ENCODE results near the gene BNC2. TPM values are rescaled to one million over a fixed set of nuclear protein-coding genes. Genes with fewer than 3 reads are reported as not detected.
A peak's percentile ranks its signal among the peaks of the same experiment; 100 is the strongest.

Gene BNC2
- total RNA-seq, 1 donor from 2014 or later = 2.4 TPM

- Mint-ChIP-seq H3K27ac (peak overlapping the region; percentile 92), H3K36me3 (no peaks in the 10 kb centered on the region), H3K4me1 (peaks cover 51% of the 10 kb centered on the region), H3K4me3 (peak overlapping the region; percentile 5), H3K27me3 (ENCODE audit: insufficient read depth, low read depth) (peaks cover 6% of the 10 kb centered on the region), H3K9me3 (no peaks in the 10 kb centered on the region)
- Histone ChIP-seq H4K20me1 (ENCODE audit: low read depth) (no peaks in the 10 kb centered on the region), H3K36me3 (no peaks in the 10 kb centered on the region), H3K27me3 (no peaks in the 10 kb centered on the region), H3K9me3 (ENCODE audit: low read depth) (no peaks in the 10 kb centered on the region), H3K9ac (no peak overlapping the region), H3K27ac (peak overlapping the region; percentile 5), H3K4me1 (peaks cover 48% of the 10 kb centered on the region), H2AFZ (replicated peaks) (no peak overlapping the region), H3K4me3 (peak overlapping the region; percentile 7), H3F3A (ENCODE audit: low read depth) (peaks cover 3% of the 10 kb centered on the region), H3K4me2 (peak overlapping the region; percentile 46), H3K79me2 (ENCODE audit: low read depth) (no peaks in the 10 kb centered on the region)
- DNase-seq (ENCODE audit: low spot score) = peak; percentile 82
- TF ChIP-seq EZH2phosphoT487 (IDR thresholded peaks at IDR 0.05) = no peak
- TF ChIP-seq CTCF (IDR thresholded peaks at IDR 0.05) = no peak
- no peak for TF ChIP-seq EZH2 (IDR thresholded peaks at IDR 0.05)
Measured at GRCh38 chr9:16825971-16826625, 44.4 kb downstream of the BNC2 start.

- Histone ChIP-seq H3K9ac (no peak overlapping the region), H3K4me2 (peak overlapping the region; percentile 46), H2AFZ (replicated peaks) (no peak overlapping the region), H3K36me3 (no peaks in the 10 kb centered on the region), H3F3A (ENCODE audit: low read depth) (peaks cover 3% of the 10 kb centered on the region), H3K4me3 (no peak overlapping the region), H3K27ac (peak overlapping the region; percentile 46), H3K27me3 (no peaks in the 10 kb centered on the region), H3K4me1 (peaks cover 48% of the 10 kb centered on the region), H3K79me2 (ENCODE audit: low read depth) (no peaks in the 10 kb centered on the region), H4K20me1 (ENCODE audit: low read depth) (no peaks in the 10 kb centered on the region), H3K9me3 (ENCODE audit: low read depth) (no peaks in the 10 kb centered on the region)
- Mint-ChIP-seq H3K4me1 (peaks cover 49% of the 10 kb centered on the region), H3K27ac (peak overlapping the region; percentile 82), H3K4me3 (no peak overlapping the region), H3K36me3 (no peaks in the 10 kb centered on the region), H3K27me3 (ENCODE audit: insufficient read depth, low read depth) (peaks cover 6% of the 10 kb centered on the region), H3K9me3 (no peaks in the 10 kb centered on the region)
- TF ChIP-seq EZH2 (IDR thresholded peaks at IDR 0.05) = no peak
- TF ChIP-seq EZH2phosphoT487 (IDR thresholded peaks at IDR 0.05) = no peak
- no peak for TF ChIP-seq CTCF (IDR thresholded peaks at IDR 0.05)
- DNase-seq (ENCODE audit: low spot score) = no peak
Measured at GRCh38 chr9:16825331-16825725, 45.1 kb downstream of the BNC2 start.

- Histone ChIP-seq H3K36me3 (no peaks in the 10 kb centered on the region), H3K27me3 (no peaks in the 10 kb centered on the region), H3K9ac (no peak overlapping the region), H3K4me2 (peak overlapping the region; percentile 46), H3F3A (ENCODE audit: low read depth) (peaks cover 3% of the 10 kb centered on the region), H3K27ac (no peak overlapping the region), H3K4me1 (peaks cover 48% of the 10 kb centered on the region), H3K4me3 (no peak overlapping the region), H4K20me1 (ENCODE audit: low read depth) (no peaks in the 10 kb centered on the region), H2AFZ (replicated peaks) (peak overlapping the region; percentile 4), H3K9me3 (ENCODE audit: low read depth) (no peaks in the 10 kb centered on the region), H3K79me2 (ENCODE audit: low read depth) (no peaks in the 10 kb centered on the region)
- H3K36me3 Mint-ChIP-seq = no peaks in the 10 kb centered on the region
- TF ChIP-seq CTCF (IDR thresholded peaks at IDR 0.05) (peak; percentile 11), EZH2 (IDR thresholded peaks at IDR 0.05) (no peak)
- H3K27ac Mint-ChIP-seq = peak overlapping the region; percentile 24
- no peaks in the 10 kb centered on the region for H3K9me3 Mint-ChIP-seq
- peaks cover 6% of the 10 kb centered on the region for H3K27me3 Mint-ChIP-seq (ENCODE audit: insufficient read depth, low read depth)
- H3K4me1 Mint-ChIP-seq = peaks cover 49% of the 10 kb centered on the region
- no peak overlapping the region for H3K4me3 Mint-ChIP-seq
- DNase-seq (ENCODE audit: low spot score) = peak; percentile 26
Measured at GRCh38 chr9:16824545-16825330, 45.7 kb downstream of the BNC2 start.
